RPMI8226 (cell line): ENCODE results near the gene HLA-DQB1.
"Not testable (repeated sequence)": the region's sequence is repeated elsewhere in the genome, so short reads cannot be mapped to it uniquely, and the experiment has no call there.

Source experiments
- DNase-seq: peaks from one replicate; pipeline ENCODE4 v3.0.0-alpha.2; 2015

Gene HLA-DQB1

GRCh38 chr6:32659856-32660595 is 6.4 kb downstream of the HLA-DQB1 start:
- DNase-seq = no peak

GRCh38 chr6:32658268-32658897 is 8.1 kb downstream of the HLA-DQB1 start:
- no peak for DNase-seq

- DNase-seq = not testable (repeated sequence)
These were observed 8.6 kb downstream of the HLA-DQB1 start for GRCh38 chr6:32657819-32658218.

GRCh38 chr6:32657329-32657728 is 9.1 kb downstream of the HLA-DQB1 start:
- not testable (repeated sequence) for DNase-seq

GRCh38 chr6:32655203-32655710 is 11.2 kb downstream of the HLA-DQB1 start:
- DNase-seq = no peak

GRCh38 chr6:32645047-32645703 is 21.3 kb downstream of the HLA-DQB1 start:
- DNase-seq = no peak

GRCh38 chr6:32643904-32644303 is 22.6 kb downstream of the HLA-DQB1 start:
- DNase-seq = no peak

GRCh38 chr6:32642720-32643106 is 23.7 kb downstream of the HLA-DQB1 start:
- DNase-seq = no peak

- DNase-seq = not testable (repeated sequence)
These were observed 24.4 kb downstream of the HLA-DQB1 start for GRCh38 chr6:32641785-32642719.

- no peak for DNase-seq
These were observed 25.3 kb downstream of the HLA-DQB1 start for GRCh38 chr6:32641122-32641521.

GRCh38 chr6:32639440-32640394 is 26.7 kb downstream of the HLA-DQB1 start:
- no peak for DNase-seq

GRCh38 chr6:32638532-32639219 is 27.8 kb downstream of the HLA-DQB1 start:
- DNase-seq = no peak

- DNase-seq = no peak
These were observed 28.6 kb downstream of the HLA-DQB1 start for GRCh38 chr6:32637883-32638282.

- DNase-seq = no peak
These were observed 29.1 kb downstream of the HLA-DQB1 start, which contains the start of gene HLA-DQA1 for GRCh38 chr6:32637219-32637880. Gene HLA-DQA1 (plus strand): TSS chr6:32637406. CDS start chr6:32637459, 53 bp downstream.

GRCh38 chr6:32635526-32636123 is 30.8 kb downstream of the HLA-DQB1 start:
- no peak for DNase-seq

- DNase-seq = not testable (repeated sequence)
These were observed 36.7 kb downstream of the HLA-DQB1 start for GRCh38 chr6:32629793-32630192.

GRCh38 chr6:32627831-32628230 is 38.6 kb downstream of the HLA-DQB1 start:
- DNase-seq = no peak

- no peak for DNase-seq
These were observed 39.2 kb downstream of the HLA-DQB1 start for GRCh38 chr6:32627249-32627648.

- no peak for DNase-seq
These were observed 41.3 kb downstream of the HLA-DQB1 start for GRCh38 chr6:32625137-32625536.

GRCh38 chr6:32624565-32624964 is 41.9 kb downstream of the HLA-DQB1 start:
- no peak for DNase-seq
